HepG2 (cell line): ENCODE measurements around the gene FRMD4A. TPM values are rescaled to one million over a fixed set of nuclear protein-coding genes. Genes with fewer than 3 reads are reported as not detected.

Source experiments
- ETV5 ChIP-seq: IDR thresholded peaks from 2 replicates; pipeline ENCODE4 v1.6.1; 2018; ENCODE audit warnings: missing biosample characterization, missing genetic modification reagents, inconsistent platforms, borderline replicate concordance
- GTF3A ChIP-seq: sonication (generic); formaldehyde crosslinking; conservative IDR thresholded peaks from 2 replicates; pipeline ENCODE4 v1.4.0; 2020; ENCODE audit warnings: mild to moderate bottlenecking, missing genetic modification reagents
- IKZF1 ChIP-seq: fragments of 450-650 bp; IDR thresholded peaks from 2 replicates; pipeline ENCODE4 v1.7.1; 2016
- KDM5B ChIP-seq: sonication (generic); formaldehyde crosslinking; IDR thresholded peaks from 2 replicates; pipeline ENCODE4 v1.4.0; 2020; ENCODE audit warnings: missing genetic modification reagents, mild to moderate bottlenecking, borderline replicate concordance
- MAX ChIP-seq: IDR thresholded peaks from 2 replicates; pipeline ENCODE4 v1.6.1; 2012; ENCODE audit warnings: inconsistent platforms
- PLRG1 ChIP-seq: fragments of 450-650 bp; conservative IDR thresholded peaks from 2 replicates; pipeline ENCODE4 v1.6.1; 2016
- POGK ChIP-seq: sonication (generic); formaldehyde crosslinking; conservative IDR thresholded peaks from 2 replicates; pipeline ENCODE4 v1.8.0; 2022; ENCODE audit warnings: mild to moderate bottlenecking, moderate library complexity, missing genetic modification reagents
- SAFB2 ChIP-seq: sonication (generic); formaldehyde crosslinking; IDR thresholded peaks from 2 replicates; pipeline ENCODE4 v1.5.1; 2020; ENCODE audit warnings: missing genetic modification reagents, low read depth, mild to moderate bottlenecking, borderline replicate concordance
- SALL1 ChIP-seq: sonication (generic); formaldehyde crosslinking; IDR thresholded peaks from 2 replicates; pipeline ENCODE4 v1.8.0; 2022; ENCODE audit warnings: mild to moderate bottlenecking, missing genetic modification reagents
- TFE3 ChIP-seq: IDR thresholded peaks from 2 replicates; pipeline ENCODE4 v1.6.1; 2016
- ZIK1 ChIP-seq: sonication (generic); formaldehyde crosslinking; IDR thresholded peaks from 2 replicates; pipeline ENCODE4 v1.5.0; 2020; ENCODE audit warnings: mild to moderate bottlenecking, low read depth, missing genetic modification reagents, borderline replicate concordance
- ZNF567 ChIP-seq: sonication (generic); formaldehyde crosslinking; IDR thresholded peaks from 2 replicates; pipeline ENCODE4 v1.8.1; 2023; ENCODE audit warnings: mild to moderate bottlenecking, missing genetic modification reagents, borderline replicate concordance
- ZNF619 ChIP-seq: sonication (generic); formaldehyde crosslinking; IDR thresholded peaks from 2 replicates; pipeline ENCODE4 v1.4.0; 2020; ENCODE audit warnings: mild to moderate bottlenecking, missing genetic modification reagents
- ZNF652 ChIP-seq: IDR thresholded peaks from 2 replicates; pipeline ENCODE4 v1.6.1; 2016; ENCODE audit warnings: low read depth, borderline replicate concordance
- ZNF674 ChIP-seq: sonication (generic); formaldehyde crosslinking; IDR thresholded peaks from 2 replicates; pipeline ENCODE4 v1.5.0; 2020; ENCODE audit warnings: low read depth, mild to moderate bottlenecking, missing genetic modification reagents
- ZNF784 ChIP-seq: sonication (generic); formaldehyde crosslinking; IDR thresholded peaks from 2 replicates; pipeline ENCODE4 v1.5.1; 2020; ENCODE audit warnings: missing genetic modification reagents, mild to moderate bottlenecking, borderline replicate concordance
- ZSCAN30 ChIP-seq: sonication (generic); formaldehyde crosslinking; IDR thresholded peaks from 2 replicates; pipeline ENCODE4 v1.5.0; 2020; ENCODE audit warnings: mild to moderate bottlenecking, missing genetic modification reagents
- polyA plus RNA-seq, 8 experiments: library from polyadenylated mRNA; depleted of rRNA in 3 of 8; stranded (reverse) in 7 of 8; unstranded in 1 of 8; fragments of >200 nt; fragmentation: Illumina TruSeq in 4 of 8; extraction: Trizol in 4 of 8; gene quantifications; 2 replicates each; pipeline versions ENCODE4 v1.2.1 to v1.2.3, GENCODE V29; 2011 to 2016; ENCODE audit warnings: low read depth in 4 of 8, missing spikeins in 1 of 8, mixed read lengths in 1 of 8; ENCODE audit not compliant: insufficient read depth in 1 of 8
- total RNA-seq, 5 experiments: library from RNA; depleted of rRNA; stranded (reverse); fragments of >200 nt; fragmentation: Illumina TruSeq; extraction: Trizol; gene quantifications; 2 replicates each; pipeline ENCODE4 v1.2.3, GENCODE V29; 2016; ENCODE audit warnings: low read depth in 1 of 5
- TF ChIP-seq, protein P1 (sequence below): sonication (generic); formaldehyde crosslinking; IDR thresholded peaks from 2 replicates; pipeline ENCODE4 v1.5.1; 2020; ENCODE audit warnings: mild to moderate bottlenecking, missing genetic modification reagents, moderate library complexity
- TF ChIP-seq, protein P2 (sequence below): sonication (generic); formaldehyde crosslinking; IDR thresholded peaks from 2 replicates; pipeline ENCODE4 v1.8.0; 2022; ENCODE audit warnings: low read depth, missing genetic modification reagents

Gene FRMD4A
- total and polyA plus RNA-seq, 2 of the 13 experiments (the other 11 are each of a cell fraction or from before 2014, with no cell fraction given) = 0.09 to 0.26 TPM

DNA sequence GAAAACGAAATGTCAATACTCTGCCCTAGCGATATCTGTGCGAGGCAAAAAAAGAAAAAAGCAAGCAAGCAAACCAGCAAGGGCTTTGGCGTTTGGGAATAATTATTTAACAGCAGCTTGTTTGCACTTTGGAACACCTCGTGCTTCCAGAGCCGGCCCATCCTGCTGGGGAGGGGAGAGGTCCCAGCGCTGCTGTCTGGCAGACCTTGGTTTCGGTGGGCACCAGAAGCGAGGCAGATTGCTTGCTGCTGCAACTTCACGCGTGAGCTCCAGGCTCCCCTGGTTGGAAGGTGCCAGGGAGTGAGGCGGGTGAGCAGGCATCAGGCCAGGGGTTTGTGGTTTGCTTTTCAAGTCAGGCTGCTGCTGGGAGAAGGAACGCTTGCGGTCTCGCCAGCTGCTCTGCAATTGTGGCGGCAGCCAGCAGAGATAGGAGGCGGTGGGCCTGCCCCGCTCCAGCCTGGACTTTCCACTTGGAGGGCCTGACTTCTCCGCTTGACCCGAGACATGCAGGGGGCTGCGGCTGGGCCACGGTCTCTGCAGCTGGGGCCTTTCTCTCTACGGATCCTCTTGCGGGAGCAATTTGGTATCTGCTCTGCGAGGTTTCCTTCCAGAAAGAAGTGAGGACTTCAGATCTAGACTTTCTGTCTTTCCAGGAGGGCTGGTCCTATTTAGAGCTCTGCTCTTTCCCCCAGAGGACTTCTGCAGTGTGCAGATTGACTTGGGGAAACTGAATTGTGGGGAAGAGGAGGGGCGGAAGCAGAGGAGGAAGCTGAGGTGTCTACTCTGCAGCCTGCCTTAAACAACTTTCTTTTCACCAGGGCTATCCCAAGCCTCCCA, 612.6 kb downstream of the FRMD4A start (continued):
- TF ChIP-seq SAFB2 (CRISPR knock-in tag) (no peak), GTF3A (no peak), KDM5B (peak; percentile 59; the same call in 1 of the 2 replicates), ETV5 (CRISPR knock-in tag) (no peak), TFE3 (CRISPR knock-in tag) (0 out of 2 replicates have a peak, but pooled peaks have one; percentile 42), PLRG1 (no peak), ZIK1 (no peak), ZNF619 (CRISPR knock-in tag) (0 out of 2 replicates have a peak, but pooled peaks have one; percentile 39), MAX (peak; percentile 61), ZNF567 (CRISPR knock-in tag) (no peak), IKZF1 (no peak), POGK (no peak), SALL1 (CRISPR knock-in tag) (peak; percentile 57), ZNF784 (CRISPR knock-in tag) (no peak), ZNF652 (CRISPR knock-in tag) (no peak), ZSCAN30 (CRISPR knock-in tag) (no peak), ZNF674 (CRISPR knock-in tag) (no peak)
- TF ChIP-seq, protein P1, sequence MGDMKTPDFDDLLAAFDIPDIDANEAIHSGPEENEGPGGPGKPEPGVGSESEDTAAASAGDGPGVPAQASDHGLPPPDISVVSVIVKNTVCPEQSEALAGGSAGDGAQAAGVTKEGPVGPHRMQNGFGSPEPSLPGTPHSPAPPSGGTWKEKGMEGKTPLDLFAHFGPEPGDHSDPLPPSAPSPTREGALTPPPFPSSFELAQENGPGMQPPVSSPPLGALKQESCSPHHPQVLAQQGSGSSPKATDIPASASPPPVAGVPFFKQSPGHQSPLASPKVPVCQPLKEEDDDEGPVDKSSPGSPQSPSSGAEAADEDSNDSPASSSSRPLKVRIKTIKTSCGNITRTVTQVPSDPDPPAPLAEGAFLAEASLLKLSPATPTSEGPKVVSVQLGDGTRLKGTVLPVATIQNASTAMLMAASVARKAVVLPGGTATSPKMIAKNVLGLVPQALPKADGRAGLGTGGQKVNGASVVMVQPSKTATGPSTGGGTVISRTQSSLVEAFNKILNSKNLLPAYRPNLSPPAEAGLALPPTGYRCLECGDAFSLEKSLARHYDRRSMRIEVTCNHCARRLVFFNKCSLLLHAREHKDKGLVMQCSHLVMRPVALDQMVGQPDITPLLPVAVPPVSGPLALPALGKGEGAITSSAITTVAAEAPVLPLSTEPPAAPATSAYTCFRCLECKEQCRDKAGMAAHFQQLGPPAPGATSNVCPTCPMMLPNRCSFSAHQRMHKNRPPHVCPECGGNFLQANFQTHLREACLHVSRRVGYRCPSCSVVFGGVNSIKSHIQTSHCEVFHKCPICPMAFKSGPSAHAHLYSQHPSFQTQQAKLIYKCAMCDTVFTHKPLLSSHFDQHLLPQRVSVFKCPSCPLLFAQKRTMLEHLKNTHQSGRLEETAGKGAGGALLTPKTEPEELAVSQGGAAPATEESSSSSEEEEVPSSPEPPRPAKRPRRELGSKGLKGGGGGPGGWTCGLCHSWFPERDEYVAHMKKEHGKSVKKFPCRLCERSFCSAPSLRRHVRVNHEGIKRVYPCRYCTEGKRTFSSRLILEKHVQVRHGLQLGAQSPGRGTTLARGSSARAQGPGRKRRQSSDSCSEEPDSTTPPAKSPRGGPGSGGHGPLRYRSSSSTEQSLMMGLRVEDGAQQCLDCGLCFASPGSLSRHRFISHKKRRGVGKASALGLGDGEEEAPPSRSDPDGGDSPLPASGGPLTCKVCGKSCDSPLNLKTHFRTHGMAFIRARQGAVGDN (CRISPR knock-in tag) = peak; percentile 71
- TF ChIP-seq, protein P2, sequence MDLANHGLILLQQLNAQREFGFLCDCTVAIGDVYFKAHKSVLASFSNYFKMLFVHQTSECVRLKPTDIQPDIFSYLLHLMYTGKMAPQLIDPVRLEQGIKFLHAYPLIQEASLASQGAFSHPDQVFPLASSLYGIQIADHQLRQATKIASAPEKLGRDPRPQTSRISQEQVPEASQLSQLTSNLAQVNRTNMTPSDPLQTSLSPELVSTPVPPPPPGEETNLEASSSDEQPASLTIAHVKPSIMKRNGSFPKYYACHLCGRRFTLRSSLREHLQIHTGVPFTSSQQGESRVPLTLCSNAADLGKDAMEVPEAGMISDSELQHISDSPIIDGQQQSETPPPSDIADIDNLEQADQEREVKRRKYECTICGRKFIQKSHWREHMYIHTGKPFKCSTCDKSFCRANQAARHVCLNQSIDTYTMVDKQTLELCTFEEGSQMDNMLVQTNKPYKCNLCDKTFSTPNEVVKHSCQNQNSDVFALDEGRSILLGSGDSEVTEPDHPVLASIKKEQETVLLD (CRISPR knock-in tag) = no peak
